Esophagus squamous epithelium (tissue), 5 donors: ENCODE data around the gene CRHR2. TPM values are rescaled to one million over a fixed set of nuclear protein-coding genes. Genes with fewer than 3 reads are reported as not detected.
A peak's percentile ranks its signal among the peaks of the same experiment; 100 is the strongest.

Experiments used
- DNase-seq: peaks from one replicate; lab custom pipeline; 2025; lab: John Stamatoyannopoulos, UW
- H3K27ac ChIP-seq, 4 donors: fragments of 200-600 bp; sonication (generic); one replicate each; pipeline ENCODE4 v1.5.1; 2016 to 2019; ENCODE audit warnings: mild to moderate bottlenecking in 1 of 4
- H3K27me3 ChIP-seq, 4 donors: fragments of 200-600 bp; sonication (generic); 1 replicate in 3 of 4; 2 replicates in 1 of 4; pipeline versions ENCODE4 v1.5.1 to v1.6.0; 2017 to 2021; ENCODE audit warnings: antibody characterized with exemption in 1 of 4
- H3K36me3 ChIP-seq, 3 donors: fragments of 200-600 bp; sonication (generic); one replicate each; pipeline ENCODE4 v1.5.1; 2016 to 2019
- H3K4me1 ChIP-seq, 3 donors: fragments of 200-600 bp; sonication (generic); one replicate each; pipeline ENCODE4 v1.5.1; 2017 to 2019
- H3K4me3 ChIP-seq, 4 donors: fragments of 200-600 bp; sonication (generic); 1 replicate in 3 of 4; 2 replicates in 1 of 4; pipeline ENCODE4 v1.5.1; 2016 to 2019; ENCODE audit warnings: mild to moderate bottlenecking in 2 of 4, moderate library complexity in 1 of 4
- H3K9me3 ChIP-seq, 3 donors: fragments of 200-600 bp; sonication (generic); one replicate each; pipeline ENCODE4 v1.5.1; 2016 to 2019
- POLR2A ChIP-seq, 4 donors: fragments of 450-650 bp; IDR thresholded peaks; one replicate each; pipeline ENCODE4 v1.6.1; 2017; ENCODE audit warnings: antibody characterized with exemption in 4 of 4, mild to moderate bottlenecking in 4 of 4, moderate library complexity in 3 of 4
- WGBS, 2 donors: methylation state at CpG; one replicate each; pipeline ENCODE4 v1.1.5; 2018; 5-methylcytosine and 5-hydroxymethylcytosine counted together
- intact Hi-C: fragments of 100-400 bp; cut with DNase I; formaldehyde crosslinking; loops from one replicate; pipeline ENCODE4 v1.15.0; 2022
- total RNA-seq, 4 donors: library from RNA; depleted of rRNA; stranded (reverse); fragments of >200 nt; gene quantifications; one replicate each; pipeline ENCODE4 v1.1.0, GENCODE V29; 2016
- TF ChIP-seq, protein P1 (sequence below), 6 experiments: fragments of 450-650 bp in 4 of 6; fragments of 200-600 bp in 2 of 6; sonication (generic) in 2 of 6; IDR thresholded peaks; one replicate each; pipeline ENCODE4 v1.5.1; 2016 to 2019; ENCODE audit warnings: antibody characterized with exemption in 6 of 6, mild to moderate bottlenecking in 4 of 6, moderate library complexity in 4 of 6
- donor health status: DM: yes; HTN: yes; CAD: no.

The CRHR2 gene
- total RNA-seq, 4 donors from 2014 or later: under 0.01 to 0.09 TPM; not detected in 2

DNA sequence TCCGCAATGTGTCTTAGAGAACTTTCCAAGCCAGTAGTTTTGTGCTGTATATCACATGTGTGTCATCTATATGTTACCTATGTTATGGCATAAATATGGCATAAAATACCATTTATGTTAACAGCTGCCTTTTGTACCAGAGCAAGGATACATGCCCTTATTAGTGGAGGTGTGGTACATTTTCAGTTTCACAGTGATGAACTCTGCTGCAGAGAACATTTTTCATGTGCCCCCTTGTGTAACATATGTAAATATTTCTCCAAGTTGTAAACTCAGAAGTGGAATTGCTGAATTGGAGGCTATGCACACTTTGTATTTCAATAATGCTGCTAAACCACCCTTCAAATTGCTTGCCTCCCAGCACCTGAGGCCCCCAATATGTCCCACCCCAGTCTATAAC is 31.9 kb upstream of the CRHR2 start:
- WGBS, 2 donors: 85 to 100% methylated on average over 1 of the region's 1 CpG
- no peak overlapping the region for H3K4me3 ChIP-seq
- H3K27me3 ChIP-seq: no peaks in the 10 kb centered on the region
- H3K27ac ChIP-seq: no peak overlapping the region
- TF ChIP-seq, protein P1, sequence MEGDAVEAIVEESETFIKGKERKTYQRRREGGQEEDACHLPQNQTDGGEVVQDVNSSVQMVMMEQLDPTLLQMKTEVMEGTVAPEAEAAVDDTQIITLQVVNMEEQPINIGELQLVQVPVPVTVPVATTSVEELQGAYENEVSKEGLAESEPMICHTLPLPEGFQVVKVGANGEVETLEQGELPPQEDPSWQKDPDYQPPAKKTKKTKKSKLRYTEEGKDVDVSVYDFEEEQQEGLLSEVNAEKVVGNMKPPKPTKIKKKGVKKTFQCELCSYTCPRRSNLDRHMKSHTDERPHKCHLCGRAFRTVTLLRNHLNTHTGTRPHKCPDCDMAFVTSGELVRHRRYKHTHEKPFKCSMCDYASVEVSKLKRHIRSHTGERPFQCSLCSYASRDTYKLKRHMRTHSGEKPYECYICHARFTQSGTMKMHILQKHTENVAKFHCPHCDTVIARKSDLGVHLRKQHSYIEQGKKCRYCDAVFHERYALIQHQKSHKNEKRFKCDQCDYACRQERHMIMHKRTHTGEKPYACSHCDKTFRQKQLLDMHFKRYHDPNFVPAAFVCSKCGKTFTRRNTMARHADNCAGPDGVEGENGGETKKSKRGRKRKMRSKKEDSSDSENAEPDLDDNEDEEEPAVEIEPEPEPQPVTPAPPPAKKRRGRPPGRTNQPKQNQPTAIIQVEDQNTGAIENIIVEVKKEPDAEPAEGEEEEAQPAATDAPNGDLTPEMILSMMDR (IDR thresholded peaks at IDR 0.05): no peak
- no peak for TF ChIP-seq POLR2A (IDR thresholded peaks at IDR 0.05)
- H3K4me1 ChIP-seq: no peaks in the 10 kb centered on the region
- no peak for DNase-seq
- no peaks in the 10 kb centered on the region for H3K36me3 ChIP-seq
- intact Hi-C loops: no loop called here
- H3K9me3 ChIP-seq: peaks cover 0 to 19% (median 0%) of the 10 kb centered on the region in 3 donors

DNA sequence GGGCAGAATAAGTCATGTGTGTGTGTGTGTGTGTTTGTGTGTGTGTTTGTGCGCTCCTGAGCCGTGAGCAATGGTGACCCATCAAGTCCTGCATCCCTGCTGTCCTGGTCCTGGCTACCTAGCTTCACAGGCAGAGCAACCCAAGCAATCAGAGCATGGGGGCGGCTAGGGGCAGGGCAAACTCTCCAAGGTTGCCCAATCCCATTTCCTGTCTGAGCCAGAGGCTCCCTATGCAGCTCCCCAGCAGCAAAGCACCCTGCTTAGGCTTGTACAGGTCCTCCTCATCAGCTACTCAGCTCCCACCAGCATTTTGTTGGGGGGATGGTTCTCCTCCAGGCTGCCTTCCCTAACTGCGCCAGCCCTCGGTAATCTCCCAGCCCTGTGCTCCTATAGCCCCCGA is 31.1 kb upstream of the CRHR2 start:
- H3K9me3 ChIP-seq: peaks cover 0 to 12% (median 0%) of the 10 kb centered on the region in 3 donors
- TF ChIP-seq, protein P1 (IDR thresholded peaks at IDR 0.05): no peak
- no peak for TF ChIP-seq POLR2A (IDR thresholded peaks at IDR 0.05)
- H3K4me1 ChIP-seq: no peaks in the 10 kb centered on the region
- no peak for DNase-seq
- H3K4me3 ChIP-seq: no peak overlapping the region
- H3K36me3 ChIP-seq: no peaks in the 10 kb centered on the region
- H3K27me3 ChIP-seq: peaks cover 0 to 2% (median 0%) of the 10 kb centered on the region in 4 donors
- WGBS, 2 donors: 72 to 91% methylated on average over 6 of the region's 6 CpGs
- intact Hi-C loops: no loop called here
- H3K27ac ChIP-seq: no peak overlapping the region

DNA sequence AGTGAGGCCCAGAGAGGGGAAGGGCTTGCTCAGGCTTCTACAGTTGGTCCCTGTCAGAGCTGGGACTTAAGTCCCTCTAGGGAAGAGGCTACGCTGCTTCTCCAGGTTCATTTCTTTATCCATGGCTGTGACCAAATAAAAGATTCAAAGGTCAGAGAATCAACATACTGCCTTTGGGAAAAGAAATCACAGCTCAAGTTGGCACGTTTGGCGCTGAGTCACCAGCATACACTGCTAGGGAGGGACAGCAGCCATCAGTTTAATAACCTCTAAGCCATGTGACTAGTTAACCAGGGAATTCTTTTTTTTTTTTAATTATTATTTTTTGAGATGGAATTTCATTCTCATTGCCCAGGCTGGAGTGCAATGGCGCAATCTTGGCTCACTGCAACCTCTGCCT is 28.4 kb upstream of the CRHR2 start:
- Histone ChIP-seq H3K27me3 (peaks cover 0 to 4% (median 0%) of the 10 kb centered on the region in 4 donors), H3K27ac (no peak overlapping the region), H3K4me1 (peaks cover 0 to 8% (median 0%) of the 10 kb centered on the region in 3 donors), H3K4me3 (no peak overlapping the region), H3K9me3 (no peaks in the 10 kb centered on the region), H3K36me3 (no peaks in the 10 kb centered on the region)
- DNase-seq: no peak
- intact Hi-C loops: no loop called here
- TF ChIP-seq POLR2A (IDR thresholded peaks at IDR 0.05): no peak
- TF ChIP-seq, protein P1 (IDR thresholded peaks at IDR 0.05): no peak
- WGBS, 2 donors: 51 to 71% methylated on average over 4 of the region's 4 CpGs

DNA sequence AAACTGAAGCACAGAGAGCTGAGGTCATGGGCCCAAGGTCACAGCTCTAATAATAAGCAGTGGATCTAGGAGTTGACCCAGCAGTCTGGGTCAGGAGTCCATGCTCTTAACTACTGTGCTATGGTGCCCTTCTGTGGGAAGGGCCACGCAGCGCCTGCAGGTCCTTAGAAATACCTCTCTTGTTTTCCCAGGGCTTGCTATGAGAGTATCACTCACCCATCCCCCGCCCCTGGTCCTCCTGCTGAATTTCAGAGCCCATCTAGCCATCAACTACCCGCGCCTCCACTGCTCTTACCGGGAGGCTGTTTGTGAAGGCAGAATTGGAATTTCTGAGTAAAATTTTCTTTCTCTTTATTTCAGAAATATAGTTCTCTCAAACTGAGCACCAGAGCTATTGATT is 27.3 kb upstream of the CRHR2 start:
- no peak for DNase-seq
- Histone ChIP-seq H3K9me3 (no peaks in the 10 kb centered on the region), H3K27me3 (peaks cover 0 to 4% (median 0%) of the 10 kb centered on the region in 4 donors), H3K4me1 (peaks cover 0 to 8% (median 0%) of the 10 kb centered on the region in 3 donors), H3K27ac (peak overlapping the region in 1 of 4 donors; percentile 35), H3K36me3 (no peaks in the 10 kb centered on the region), H3K4me3 (no peak overlapping the region)
- TF ChIP-seq, protein P1 (IDR thresholded peaks at IDR 0.05): no peak
- TF ChIP-seq POLR2A (IDR thresholded peaks at IDR 0.05): no peak
- intact Hi-C loops: no loop called here
- WGBS, 2 donors: 77 to 84% methylated on average over 5 to 6 of the region's 6 CpGs

DNA sequence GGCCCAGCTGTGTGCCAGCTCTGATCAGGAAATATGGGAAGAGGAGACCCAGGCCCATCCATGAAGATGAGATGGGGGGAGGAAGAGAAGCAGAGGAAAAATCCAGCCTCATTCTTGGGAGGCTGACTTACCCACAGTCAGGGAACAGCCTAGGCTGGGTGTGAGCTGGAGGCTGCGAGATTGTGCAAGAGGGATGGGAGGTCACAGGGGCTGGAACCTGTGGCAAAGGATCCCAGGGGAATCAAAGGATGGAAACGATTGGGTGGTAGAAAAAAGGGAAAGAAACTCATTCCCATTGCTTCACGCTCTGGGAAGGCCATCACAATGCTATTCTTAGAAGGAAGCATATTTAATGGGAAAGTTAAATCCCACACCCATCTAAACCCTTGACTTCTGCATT is 26.7 kb upstream of the CRHR2 start:
- intact Hi-C loops: no loop called here
- no peak for DNase-seq
- no peaks in the 10 kb centered on the region for H3K9me3 ChIP-seq
- peaks cover 0 to 8% (median 0%) of the 10 kb centered on the region in 3 donors for H3K4me1 ChIP-seq
- WGBS, 2 donors: 55 to 78% methylated on average over 3 of the region's 3 CpGs
- TF ChIP-seq POLR2A (IDR thresholded peaks at IDR 0.05): no peak
- TF ChIP-seq, protein P1 (IDR thresholded peaks at IDR 0.05): no peak
- peak overlapping the region in 1 of 4 donors; percentile 35 for H3K27ac ChIP-seq
- peaks cover 0 to 4% (median 0%) of the 10 kb centered on the region in 4 donors for H3K27me3 ChIP-seq
- H3K36me3 ChIP-seq: no peaks in the 10 kb centered on the region
- no peak overlapping the region for H3K4me3 ChIP-seq
